Parathyroid adenoma (tissue), 2 donors: ENCODE measurements around the gene CALML6.
A peak's percentile ranks its signal among the peaks of the same experiment; 100 is the strongest.

Experiments
- H2AFZ ChIP-seq: fragments of 300-600 bp; sonication (generic); one replicate; pipeline ENCODE4 v1.7.0; 2017; ENCODE audit warnings: antibody characterized with exemption, mild to moderate bottlenecking
- H3K27ac ChIP-seq: fragments of 300-600 bp; sonication (generic); one replicate; pipeline ENCODE4 v1.7.0; 2017
- H3K27me3 ChIP-seq: fragments of 300-600 bp; sonication (generic); one replicate; pipeline ENCODE4 v1.7.0; 2017; ENCODE audit warnings: low read length; ENCODE audit not compliant: control insufficient read depth, insufficient read depth
- H3K36me3 ChIP-seq: fragments of 300-600 bp; sonication (generic); one replicate; pipeline ENCODE4 v1.7.0; 2017; ENCODE audit warnings: low read length; ENCODE audit not compliant: control insufficient read depth, insufficient read depth
- H3K4me1 ChIP-seq: fragments of 300-600 bp; sonication (generic); one replicate; pipeline ENCODE4 v1.7.0; 2017; ENCODE audit warnings: control low read depth
- H3K4me2 ChIP-seq: fragments of 300-600 bp; sonication (generic); one replicate; pipeline ENCODE4 v1.7.0; 2017; ENCODE audit warnings: low read length
- H3K4me3 ChIP-seq: fragments of 300-600 bp; sonication (generic); one replicate; pipeline ENCODE4 v1.7.0; 2017; ENCODE audit warnings: low read depth, low read length
- H3K79me2 ChIP-seq: fragments of 300-600 bp; sonication (generic); one replicate; pipeline ENCODE4 v1.7.0; 2017; ENCODE audit warnings: control low read depth
- H3K9ac ChIP-seq: fragments of 300-600 bp; sonication (generic); one replicate; pipeline ENCODE4 v1.7.0; 2017; ENCODE audit warnings: mild to moderate bottlenecking
- H3K9me3 ChIP-seq: fragments of 300-600 bp; sonication (generic); one replicate; pipeline ENCODE4 v1.7.0; 2017; ENCODE audit warnings: low read length; ENCODE audit not compliant: control insufficient read depth
- TF ChIP-seq, protein P1 (sequence below): fragments of 300-600 bp; sonication (generic); IDR thresholded peaks from one replicate; pipeline ENCODE4 v1.7.0; 2017; ENCODE audit warnings: antibody characterized with exemption, mild to moderate bottlenecking
- donor health status: primary hyperparathyroidism.

The CALML6 gene, protein sequence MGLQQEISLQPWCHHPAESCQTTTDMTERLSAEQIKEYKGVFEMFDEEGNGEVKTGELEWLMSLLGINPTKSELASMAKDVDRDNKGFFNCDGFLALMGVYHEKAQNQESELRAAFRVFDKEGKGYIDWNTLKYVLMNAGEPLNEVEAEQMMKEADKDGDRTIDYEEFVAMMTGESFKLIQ

DNA sequence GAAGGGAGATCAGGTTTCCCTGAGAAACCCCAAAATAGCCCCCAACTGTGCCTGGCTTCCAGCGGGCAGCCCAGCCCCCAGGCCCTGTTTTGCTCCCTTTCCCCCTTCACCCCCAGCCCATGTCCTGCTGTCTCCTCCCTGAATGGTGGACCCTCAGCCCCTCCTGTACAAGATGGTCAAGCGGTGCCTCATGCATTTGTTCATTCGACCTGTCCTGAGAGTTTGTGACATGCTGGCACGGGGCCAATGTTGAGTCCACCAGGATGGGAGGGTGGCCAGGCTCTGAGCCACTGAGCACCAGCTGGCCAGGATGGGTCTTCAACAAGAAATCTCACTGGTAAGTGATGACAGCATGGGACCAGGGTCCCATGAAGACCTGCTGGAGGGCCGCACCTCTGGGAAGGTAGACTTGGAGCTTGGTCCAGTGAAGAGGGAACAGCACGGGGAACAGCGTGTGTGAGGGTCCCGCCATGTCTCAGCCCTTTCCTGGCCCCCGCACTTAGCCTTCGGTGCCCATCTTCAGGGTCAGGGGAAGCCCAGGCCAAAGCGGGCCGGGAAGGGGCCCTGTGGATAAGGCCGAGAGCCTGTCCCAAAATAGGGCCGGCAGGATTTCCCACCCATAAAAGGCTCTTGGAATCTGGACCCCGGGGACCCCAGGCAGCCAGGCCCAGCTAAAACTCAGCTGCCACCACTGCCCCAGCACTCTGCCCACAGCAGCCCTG, at the start of gene CALML6:
CALML6 (plus strand) TSS at position 290 of the 722 bp plus-strand sequence; CDS start at position 311, 21 bp downstream.
- Histone ChIP-seq H3K4me2 (no peak within 1 kb of the TSS), H3K27ac (no peak within 1 kb of the TSS), H3K9ac (no peak within 1 kb of the TSS), H3K9me3 (no peaks in the 10 kb centered on the region), H3K4me1 (no peaks in the 10 kb centered on the region), H3K79me2 (no peaks in the 10 kb centered on the region), H3K27me3 (no peaks in the 10 kb centered on the region), H2AFZ (peak within 1 kb of the TSS; percentile 45), H3K36me3 (no peaks in the 10 kb centered on the region), H3K4me3 (no peak within 1 kb of the TSS)
- TF ChIP-seq, protein P1, sequence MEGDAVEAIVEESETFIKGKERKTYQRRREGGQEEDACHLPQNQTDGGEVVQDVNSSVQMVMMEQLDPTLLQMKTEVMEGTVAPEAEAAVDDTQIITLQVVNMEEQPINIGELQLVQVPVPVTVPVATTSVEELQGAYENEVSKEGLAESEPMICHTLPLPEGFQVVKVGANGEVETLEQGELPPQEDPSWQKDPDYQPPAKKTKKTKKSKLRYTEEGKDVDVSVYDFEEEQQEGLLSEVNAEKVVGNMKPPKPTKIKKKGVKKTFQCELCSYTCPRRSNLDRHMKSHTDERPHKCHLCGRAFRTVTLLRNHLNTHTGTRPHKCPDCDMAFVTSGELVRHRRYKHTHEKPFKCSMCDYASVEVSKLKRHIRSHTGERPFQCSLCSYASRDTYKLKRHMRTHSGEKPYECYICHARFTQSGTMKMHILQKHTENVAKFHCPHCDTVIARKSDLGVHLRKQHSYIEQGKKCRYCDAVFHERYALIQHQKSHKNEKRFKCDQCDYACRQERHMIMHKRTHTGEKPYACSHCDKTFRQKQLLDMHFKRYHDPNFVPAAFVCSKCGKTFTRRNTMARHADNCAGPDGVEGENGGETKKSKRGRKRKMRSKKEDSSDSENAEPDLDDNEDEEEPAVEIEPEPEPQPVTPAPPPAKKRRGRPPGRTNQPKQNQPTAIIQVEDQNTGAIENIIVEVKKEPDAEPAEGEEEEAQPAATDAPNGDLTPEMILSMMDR: no peak

DNA sequence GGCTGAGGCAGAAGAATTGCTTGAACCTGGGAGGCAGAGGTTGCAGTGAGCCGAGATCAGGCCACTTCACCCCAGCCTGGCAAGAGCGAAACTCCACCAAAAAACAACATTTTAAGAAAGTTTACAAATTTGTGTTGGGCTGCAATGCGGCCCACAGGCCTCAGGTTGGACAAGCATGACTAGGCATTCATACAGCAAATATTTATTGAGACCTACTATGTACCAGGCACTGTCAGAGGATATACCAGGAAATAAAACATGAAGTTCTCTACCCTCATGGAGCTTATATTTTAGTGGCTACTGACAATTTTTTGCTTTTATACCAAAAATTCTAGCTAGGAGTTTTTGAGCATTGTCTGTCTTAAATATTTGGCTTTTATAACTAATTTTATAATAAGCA, 47.9 kb upstream of the CALML6 start:
- Histone ChIP-seq H3K79me2 (peaks cover 53% of the 10 kb centered on the region), H3K27ac (no peak overlapping the region), H3K4me3 (no peak overlapping the region), H3K4me2 (no peak overlapping the region), H3K4me1 (no peaks in the 10 kb centered on the region), H3K27me3 (no peaks in the 10 kb centered on the region), H3K36me3 (no peaks in the 10 kb centered on the region), H3K9me3 (no peaks in the 10 kb centered on the region), H2AFZ (no peak overlapping the region), H3K9ac (no peak overlapping the region)
- TF ChIP-seq, protein P1: no peak

DNA sequence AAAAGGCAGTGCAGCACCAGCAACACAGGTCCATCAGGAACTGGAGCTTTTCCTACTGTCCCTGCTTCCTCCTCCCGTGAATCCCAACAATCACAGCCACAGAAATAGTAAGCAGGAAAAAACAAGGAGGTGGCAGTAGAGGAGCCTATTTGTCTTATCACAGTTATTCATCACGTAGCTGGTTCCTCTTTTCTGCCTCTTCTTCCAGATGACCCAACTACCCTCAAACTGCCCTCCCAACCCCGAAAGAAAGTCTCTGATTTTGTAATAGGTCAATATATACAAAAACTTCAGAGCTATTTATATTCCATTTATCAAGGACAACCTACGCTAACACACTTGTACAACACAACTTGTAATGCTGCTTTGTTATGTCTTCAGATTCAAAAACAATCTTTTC, 45.6 kb upstream of the CALML6 start:
- H3K9ac ChIP-seq: no peak overlapping the region
- H3K36me3 ChIP-seq: no peaks in the 10 kb centered on the region
- peaks cover 10% of the 10 kb centered on the region for H3K4me1 ChIP-seq
- H3K79me2 ChIP-seq: peaks cover 56% of the 10 kb centered on the region
- no peak overlapping the region for H3K27ac ChIP-seq
- no peak overlapping the region for H2AFZ ChIP-seq
- no peaks in the 10 kb centered on the region for H3K27me3 ChIP-seq
- H3K9me3 ChIP-seq: no peaks in the 10 kb centered on the region
- no peak overlapping the region for H3K4me3 ChIP-seq
- H3K4me2 ChIP-seq: no peak overlapping the region
- TF ChIP-seq, protein P1: no peak

DNA sequence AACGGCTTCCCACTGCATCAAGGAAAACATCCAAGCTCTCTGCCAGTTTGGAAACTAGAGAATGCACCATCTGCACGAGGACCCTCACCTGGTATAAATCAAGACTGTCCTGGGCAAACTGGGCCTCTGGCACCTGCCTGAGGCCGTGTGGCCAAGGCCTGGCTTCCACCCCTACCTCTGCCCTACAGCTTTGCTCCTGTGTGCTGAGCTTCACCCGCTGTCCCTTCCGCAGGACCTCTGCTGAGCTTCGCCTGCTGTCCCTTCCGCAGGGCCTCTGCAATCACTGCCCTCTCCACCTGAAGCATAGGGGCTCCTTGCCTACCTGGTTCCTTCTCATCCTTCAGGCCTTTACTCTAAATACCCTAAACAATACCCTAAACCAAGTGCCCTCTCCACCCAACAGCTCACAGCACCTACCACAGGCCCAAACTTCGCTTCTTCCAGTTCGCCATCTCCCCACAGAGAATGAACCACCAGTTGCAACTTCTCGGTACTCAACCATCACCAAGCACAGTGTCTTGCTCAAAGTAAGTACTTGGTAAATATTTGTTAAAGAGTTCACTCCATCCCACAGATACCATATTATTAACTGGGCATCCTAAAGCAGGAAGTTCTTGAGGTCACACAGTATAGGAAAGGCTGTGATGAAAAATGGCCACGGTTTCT, 42.6 kb upstream of the CALML6 start:
- H3K79me2 ChIP-seq: peaks cover 68% of the 10 kb centered on the region
- H3K4me3 ChIP-seq: no peak overlapping the region
- TF ChIP-seq, protein P1: no peak
- H3K4me2 ChIP-seq: no peak overlapping the region
- peaks cover 10% of the 10 kb centered on the region for H3K4me1 ChIP-seq
- H3K36me3 ChIP-seq: no peaks in the 10 kb centered on the region
- H3K27ac ChIP-seq: no peak overlapping the region
- H2AFZ ChIP-seq: no peak overlapping the region
- no peaks in the 10 kb centered on the region for H3K9me3 ChIP-seq
- H3K9ac ChIP-seq: no peak overlapping the region
- no peaks in the 10 kb centered on the region for H3K27me3 ChIP-seq
